ENCODE data around the gene EPC1. TPM values are rescaled to one million over a fixed set of nuclear protein-coding genes. Genes with fewer than 3 reads are reported as not detected.
"Not testable (repeated sequence)": the region's sequence is repeated elsewhere in the genome, so short reads cannot be mapped to it uniquely, and the experiment has no call there.

The EPC1 gene
- total and polyA plus RNA-seq, 11 donors, result 10.9 to 26.3 (median 16.2) TPM

DNA sequence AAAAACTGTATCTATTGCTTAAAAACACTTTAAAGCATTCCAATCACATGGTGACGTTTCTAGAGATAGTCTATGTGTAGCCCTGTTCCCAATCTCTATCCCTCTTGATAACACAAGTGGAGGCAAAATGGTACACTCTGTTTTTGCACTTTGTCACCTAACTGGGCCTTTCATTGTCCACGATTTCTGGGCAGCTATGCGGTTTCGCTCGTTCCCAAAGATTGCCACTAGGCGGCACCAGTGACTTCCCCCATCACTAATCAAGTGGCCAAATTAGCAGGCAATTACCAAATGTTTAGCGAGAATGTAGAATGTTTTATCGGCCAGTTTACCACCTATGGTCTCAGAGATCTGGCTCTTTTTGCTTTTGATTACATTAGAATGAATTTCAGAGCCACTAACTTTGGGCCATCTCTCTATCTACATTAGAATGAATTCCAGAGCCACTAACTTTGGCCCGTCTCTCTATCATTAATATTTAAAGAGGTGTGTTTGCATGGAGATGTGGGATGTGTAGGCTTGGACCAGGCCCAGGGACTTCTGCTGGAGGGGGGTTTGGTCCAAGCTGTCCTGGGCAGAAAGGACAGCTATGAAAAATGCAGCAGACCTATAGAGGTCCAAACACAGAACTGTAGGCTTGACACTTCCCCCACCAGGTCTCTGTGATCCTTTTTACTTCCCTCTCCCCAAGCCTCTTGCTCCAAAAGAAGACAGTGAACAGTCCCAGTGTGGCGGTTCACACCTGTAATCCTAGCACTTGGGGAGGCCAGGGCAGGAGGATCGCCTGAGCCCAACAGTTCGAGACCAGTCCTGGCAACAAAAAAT is 90.1 kb downstream of the EPC1 start:
- H3K9me3 ChIP-seq, result no peaks in the 10 kb centered on the region
- H3K36me3 ChIP-seq, result no peaks in the 10 kb centered on the region
- DNase-seq (peak; percentile 44 to 76 (median 58)), ATAC-seq (peak; percentile 37 to 83 (median 68))
- TF ChIP-seq, protein P1, sequence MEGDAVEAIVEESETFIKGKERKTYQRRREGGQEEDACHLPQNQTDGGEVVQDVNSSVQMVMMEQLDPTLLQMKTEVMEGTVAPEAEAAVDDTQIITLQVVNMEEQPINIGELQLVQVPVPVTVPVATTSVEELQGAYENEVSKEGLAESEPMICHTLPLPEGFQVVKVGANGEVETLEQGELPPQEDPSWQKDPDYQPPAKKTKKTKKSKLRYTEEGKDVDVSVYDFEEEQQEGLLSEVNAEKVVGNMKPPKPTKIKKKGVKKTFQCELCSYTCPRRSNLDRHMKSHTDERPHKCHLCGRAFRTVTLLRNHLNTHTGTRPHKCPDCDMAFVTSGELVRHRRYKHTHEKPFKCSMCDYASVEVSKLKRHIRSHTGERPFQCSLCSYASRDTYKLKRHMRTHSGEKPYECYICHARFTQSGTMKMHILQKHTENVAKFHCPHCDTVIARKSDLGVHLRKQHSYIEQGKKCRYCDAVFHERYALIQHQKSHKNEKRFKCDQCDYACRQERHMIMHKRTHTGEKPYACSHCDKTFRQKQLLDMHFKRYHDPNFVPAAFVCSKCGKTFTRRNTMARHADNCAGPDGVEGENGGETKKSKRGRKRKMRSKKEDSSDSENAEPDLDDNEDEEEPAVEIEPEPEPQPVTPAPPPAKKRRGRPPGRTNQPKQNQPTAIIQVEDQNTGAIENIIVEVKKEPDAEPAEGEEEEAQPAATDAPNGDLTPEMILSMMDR (IDR thresholded peaks at IDR 0.05), result peak; percentile 83 to 94 (median 87)
- TF ChIP-seq POLR2A (IDR thresholded peaks at IDR 0.05), result no peak
- WGBS, 4 donors, result 26 to 31% (median 30%) methylated on average over 12 of the region's 12 CpGs
- intact Hi-C loops (cut with DNase I), result loop anchor here (1.0 to 10.0 kb wide), 11 partner anchors 85 to 190 kb away; partner anchors contain the start of genes CCDC7 (in 5 of the 10) and EPC1 (in 4 of the 10)
- H3K4me1 ChIP-seq, result peaks cover 0 to 8% (median 0%) of the 10 kb centered on the region in 12 donors
- no peaks in the 10 kb centered on the region for H3K27me3 ChIP-seq
- H3K4me3 ChIP-seq, result peak overlapping the region in 1 of 12 donors; percentile 20
- no peak overlapping the region for H3K27ac ChIP-seq

DNA sequence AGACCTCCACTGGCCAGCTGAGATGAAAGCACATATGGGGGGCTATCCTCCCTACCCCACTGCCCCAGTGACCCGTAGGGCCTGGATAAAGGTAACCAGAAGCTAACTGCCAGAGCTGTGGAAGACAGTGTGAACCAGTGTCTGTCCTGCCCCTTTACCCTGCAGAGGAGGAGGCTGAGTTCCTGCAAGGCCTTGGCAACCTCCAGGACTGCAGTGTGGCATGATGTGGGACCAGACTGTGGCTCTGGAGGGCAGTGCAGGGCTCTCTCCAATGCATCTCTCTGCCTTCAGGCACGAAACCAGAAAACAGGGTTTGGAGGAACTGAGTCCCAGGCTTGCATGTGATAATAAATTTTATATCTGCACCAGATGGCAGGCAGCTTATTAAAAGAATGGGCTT is 93.1 kb downstream of the EPC1 start:
- DNase-seq, result no peak
- no peaks in the 10 kb centered on the region for H3K9me3 ChIP-seq
- TF ChIP-seq, protein P1 (IDR thresholded peaks at IDR 0.05), result no peak
- TF ChIP-seq POLR2A (IDR thresholded peaks at IDR 0.05), result no peak
- no peak overlapping the region for H3K4me3 ChIP-seq
- H3K27ac ChIP-seq, result no peak overlapping the region
- peaks cover 0 to 8% (median 0%) of the 10 kb centered on the region in 12 donors for H3K4me1 ChIP-seq
- no peaks in the 10 kb centered on the region for H3K27me3 ChIP-seq
- ATAC-seq, result peak in 1 of 4 donors; percentile 29
- WGBS, 4 donors, result 89 to 96% (median 93%) methylated on average over 2 of the region's 2 CpGs
- H3K36me3 ChIP-seq, result no peaks in the 10 kb centered on the region
- intact Hi-C loops (cut with DNase I), result loop anchor here in 4 of 10 donors (10.0 kb wide), 1 partner anchor 191 kb away; the partner anchor contains the start of gene CCDC7 (in 4 of the 4)

DNA sequence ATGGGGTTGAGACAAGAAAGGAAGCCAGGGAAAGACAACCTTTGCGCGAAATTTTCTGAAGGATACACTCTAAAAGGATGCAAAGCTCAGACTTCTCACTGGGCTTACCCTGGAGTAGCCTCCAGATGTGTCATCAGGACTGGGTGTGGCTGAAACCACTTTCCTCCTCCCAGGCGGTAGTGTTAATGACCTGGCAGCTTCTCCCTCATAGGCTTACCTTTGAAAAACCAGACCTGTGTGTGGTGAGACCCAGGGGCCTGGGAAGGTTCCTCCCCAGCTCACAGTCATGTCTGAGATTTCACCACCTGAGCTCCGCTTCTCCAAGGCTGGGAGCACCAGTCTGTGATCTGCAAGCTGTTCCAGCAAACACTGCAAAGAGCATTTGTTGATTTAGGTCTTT is 93.7 kb downstream of the EPC1 start:
- intact Hi-C loops (cut with DNase I), result loop anchor here in 4 of 10 donors (10.0 kb wide), 1 partner anchor 192 kb away; the partner anchor contains the start of gene CCDC7 (in 4 of the 4)
- Histone ChIP-seq H3K9me3 (no peaks in the 10 kb centered on the region), H3K27ac (no peak overlapping the region), H3K27me3 (no peaks in the 10 kb centered on the region), H3K4me1 (peaks cover 0 to 8% (median 0%) of the 10 kb centered on the region in 12 donors), H3K4me3 (no peak overlapping the region), H3K36me3 (no peaks in the 10 kb centered on the region)
- TF ChIP-seq POLR2A (IDR thresholded peaks at IDR 0.05), result no peak
- TF ChIP-seq, protein P1 (IDR thresholded peaks at IDR 0.05), result no peak
- DNase-seq, result no peak
- peak in 1 of 4 donors; percentile 23 for ATAC-seq
- WGBS, 4 donors, result 66 to 80% (median 77%) methylated on average over 4 of the region's 4 CpGs

DNA sequence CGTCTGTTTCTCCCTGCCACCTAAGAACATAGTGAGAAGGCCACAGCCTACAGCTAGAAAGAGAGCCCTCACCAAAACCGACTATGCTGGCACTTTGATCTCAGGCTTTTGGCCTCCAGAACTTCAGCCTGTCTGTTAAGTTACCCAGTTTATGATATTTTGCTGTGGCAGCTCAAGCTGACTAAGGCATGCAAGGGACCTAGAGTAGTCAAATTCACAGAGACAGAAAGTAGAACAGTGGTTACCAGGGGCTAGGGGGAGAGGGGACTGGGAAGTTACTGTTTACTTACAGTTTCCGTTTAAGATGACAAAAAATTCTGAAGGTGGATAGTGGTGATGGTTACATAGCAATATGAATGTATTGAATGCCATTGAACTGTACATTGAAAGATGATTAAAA is 96.5 kb downstream of the EPC1 start:
- H3K27ac ChIP-seq, H3K9me3 ChIP-seq, DNase-seq, H3K4me1 ChIP-seq, H3K36me3 ChIP-seq, H3K4me3 ChIP-seq, H3K27me3 ChIP-seq, ATAC-seq: not testable (repeated sequence)
- intact Hi-C loops (cut with DNase I), result loop anchor here in 4 of 10 donors (10.0 kb wide), 1 partner anchor 194 kb away; the partner anchor contains the start of gene CCDC7 (in 4 of the 4)
- 80 to 85% (median 84%) methylated on average over 3 of the region's 3 CpGs for WGBS, 4 donors
